GM12873 (cell line): ENCODE results near the gene COQ8A.

Experiments
- TF ChIP-seq, protein P1 (sequence below): IDR thresholded peaks from 2 replicates; pipeline ENCODE4 v1.5.1; 2012; ENCODE audit warnings: low read depth, mild to moderate bottlenecking, moderate library complexity, low read length, control low read depth; ENCODE audit not compliant: insufficient read depth; ENCODE audit errors: missing control alignments

The COQ8A gene

GRCh38 chr1:227032396-227032795 is 92.3 kb downstream of the COQ8A start:
- TF ChIP-seq, protein P1, sequence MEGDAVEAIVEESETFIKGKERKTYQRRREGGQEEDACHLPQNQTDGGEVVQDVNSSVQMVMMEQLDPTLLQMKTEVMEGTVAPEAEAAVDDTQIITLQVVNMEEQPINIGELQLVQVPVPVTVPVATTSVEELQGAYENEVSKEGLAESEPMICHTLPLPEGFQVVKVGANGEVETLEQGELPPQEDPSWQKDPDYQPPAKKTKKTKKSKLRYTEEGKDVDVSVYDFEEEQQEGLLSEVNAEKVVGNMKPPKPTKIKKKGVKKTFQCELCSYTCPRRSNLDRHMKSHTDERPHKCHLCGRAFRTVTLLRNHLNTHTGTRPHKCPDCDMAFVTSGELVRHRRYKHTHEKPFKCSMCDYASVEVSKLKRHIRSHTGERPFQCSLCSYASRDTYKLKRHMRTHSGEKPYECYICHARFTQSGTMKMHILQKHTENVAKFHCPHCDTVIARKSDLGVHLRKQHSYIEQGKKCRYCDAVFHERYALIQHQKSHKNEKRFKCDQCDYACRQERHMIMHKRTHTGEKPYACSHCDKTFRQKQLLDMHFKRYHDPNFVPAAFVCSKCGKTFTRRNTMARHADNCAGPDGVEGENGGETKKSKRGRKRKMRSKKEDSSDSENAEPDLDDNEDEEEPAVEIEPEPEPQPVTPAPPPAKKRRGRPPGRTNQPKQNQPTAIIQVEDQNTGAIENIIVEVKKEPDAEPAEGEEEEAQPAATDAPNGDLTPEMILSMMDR, result no peak

- TF ChIP-seq, protein P1, result no peak
Observed at GRCh38 chr1:227033880-227034279, 93.8 kb downstream of the COQ8A start.

DNA sequence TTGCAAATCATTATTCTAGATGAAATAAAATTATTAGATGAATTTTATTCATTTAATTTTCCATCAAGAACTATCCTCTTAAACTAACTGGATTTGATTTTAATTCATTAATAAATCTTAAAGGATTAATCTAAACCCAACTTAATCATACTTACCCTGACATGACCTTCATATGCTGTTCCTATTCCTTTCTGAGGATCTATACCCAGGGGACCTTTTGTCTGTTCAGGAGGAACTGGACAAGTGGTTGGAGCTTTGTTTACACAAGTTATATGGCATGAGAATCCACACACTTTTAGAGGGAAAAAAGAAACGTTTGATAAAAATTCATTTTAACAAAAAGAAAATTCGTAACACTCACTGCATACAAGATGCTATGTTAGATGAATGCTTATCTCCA is 95.2 kb downstream of the COQ8A start:
- TF ChIP-seq, protein P1, result no peak

- TF ChIP-seq, protein P1, result no peak
Observed at GRCh38 chr1:227037121-227037520, 97.0 kb downstream of the COQ8A start.
